GM23248 (cell line): Measurements from ENCODE around the gene GPATCH2. TPM values are rescaled to one million over a fixed set of nuclear protein-coding genes. Genes with fewer than 3 reads are reported as not detected.

Source experiments
- DNase-seq: peaks from one replicate; pipeline ENCODE4 v3.0.0-alpha.2; 2015
- H2AFZ ChIP-seq: fragments of 200-600 bp; sonication (generic); 2 replicates; pipeline ENCODE4 v1.6.1; 2016; ENCODE audit warnings: antibody characterized with exemption
- H3F3A ChIP-seq: fragments of 200-600 bp; sonication (generic); 2 replicates; pipeline ENCODE4 v1.6.1; 2016; ENCODE audit warnings: mild to moderate bottlenecking, antibody characterized with exemption, mixed run types; ENCODE audit not compliant: insufficient read depth
- H3K27ac ChIP-seq: fragments of 200-600 bp; sonication (generic); 2 replicates; pipeline ENCODE4 v1.5.1; 2016; ENCODE audit warnings: mild to moderate bottlenecking
- H3K27me3 ChIP-seq: fragments of 200-600 bp; sonication (generic); replicated peaks from 2 replicates; pipeline ENCODE4 v1.6.1; 2016; ENCODE audit warnings: mild to moderate bottlenecking; ENCODE audit not compliant: insufficient read depth
- H3K36me3 ChIP-seq: fragments of 200-600 bp; sonication (generic); 2 replicates; pipeline ENCODE4 v1.6.1; 2016; ENCODE audit warnings: low read depth, mild to moderate bottlenecking
- H3K4me1 ChIP-seq: fragments of 200-600 bp; sonication (generic); 2 replicates; pipeline ENCODE4 v1.6.1; 2016; ENCODE audit warnings: mild to moderate bottlenecking; ENCODE audit not compliant: insufficient read depth
- H3K4me2 ChIP-seq: fragments of 200-600 bp; sonication (generic); one replicate; pipeline ENCODE4 v1.6.1; 2016; ENCODE audit warnings: mild to moderate bottlenecking; ENCODE audit not compliant: unreplicated experiment
- H3K4me3 ChIP-seq: fragments of 200-600 bp; sonication (generic); 2 replicates; pipeline ENCODE4 v1.5.1; 2016; ENCODE audit warnings: mild to moderate bottlenecking
- H3K79me2 ChIP-seq: fragments of 200-600 bp; sonication (generic); 2 replicates; pipeline ENCODE4 v1.6.1; 2016; ENCODE audit warnings: mild to moderate bottlenecking; ENCODE audit not compliant: insufficient read depth
- H3K9ac ChIP-seq: fragments of 200-600 bp; sonication (generic); 2 replicates; pipeline ENCODE4 v1.6.1; 2016; ENCODE audit warnings: mild to moderate bottlenecking
- H3K9me2 ChIP-seq: fragments of 200-600 bp; sonication (generic); 2 replicates; pipeline ENCODE4 v1.6.1; 2016; ENCODE audit warnings: mixed run types, mild to moderate bottlenecking, moderate library complexity; ENCODE audit not compliant: insufficient read depth
- H3K9me3 ChIP-seq: fragments of 200-600 bp; sonication (generic); one replicate; pipeline ENCODE4 v1.6.1; 2017; ENCODE audit warnings: low read depth
- H4K20me1 ChIP-seq: fragments of 200-600 bp; sonication (generic); 2 replicates; pipeline ENCODE4 v1.6.0; 2016; ENCODE audit not compliant: insufficient read depth
- EZH2 ChIP-seq: fragments of 200-600 bp; sonication (generic); IDR thresholded peaks from 2 replicates; pipeline ENCODE4 v1.6.1; 2018; ENCODE audit warnings: antibody characterized with exemption, mild to moderate bottlenecking; ENCODE audit not compliant: insufficient read depth, poor library complexity, severe bottlenecking
- EZH2phosphoT487 ChIP-seq: fragments of 200-600 bp; sonication (generic); IDR thresholded peaks from 2 replicates; pipeline ENCODE4 v1.6.1; 2018; ENCODE audit warnings: antibody characterized with exemption, moderate library complexity, mild to moderate bottlenecking, low read depth; ENCODE audit not compliant: insufficient read depth
- WGBS, 2 experiments: methylation state at CpG; one replicate each; pipeline ENCODE4 v1.1.6; 2015 to 2017; ENCODE audit warnings: low lambda C conversion rate in 2 of 2, low coverage in 1 of 2; ENCODE audit errors: missing lambda C conversion rate in 2 of 2; 5-methylcytosine and 5-hydroxymethylcytosine counted together
- in situ Hi-C: fragments of 300-500 bp; cut with MboI; formaldehyde crosslinking; loops from 2 replicates; pipeline ENCODE4 v1.15.0; 2020
- polyA plus RNA-seq: library from polyadenylated mRNA; unstranded; fragments of >200 nt; fragmentation: Nextera tagmentation; extraction: Ambion mirVana; gene quantifications from 2 replicates; pipeline ENCODE4 v1.2.1, GENCODE V29; 2016
- total RNA-seq: library from RNA; depleted of rRNA; stranded (reverse); fragments of >200 nt; shearing (Covaris generic); gene quantifications from 2 replicates; pipeline ENCODE4 v1.2.3, GENCODE V29; 2014

GPATCH2 gene
- total and polyA plus RNA-seq, 2 experiments from 2014 or later = 6.3 to 8.2 TPM

GRCh38 chr1:217419194-217419551 lies 211.7 kb downstream of the GPATCH2 start:
- no peaks in the 10 kb centered on the region for H3F3A ChIP-seq
- H3K79me2 ChIP-seq = no peaks in the 10 kb centered on the region
- no peaks in the 10 kb centered on the region for H3K27me3 ChIP-seq
- H3K9me2 ChIP-seq = no peaks in the 10 kb centered on the region
- H3K9me3 ChIP-seq = no peaks in the 10 kb centered on the region
- H4K20me1 ChIP-seq = no peaks in the 10 kb centered on the region
- TF ChIP-seq EZH2phosphoT487 = no peak
- no peak for TF ChIP-seq EZH2
- no peak overlapping the region for H2AFZ ChIP-seq
- H3K9ac ChIP-seq = no peak overlapping the region
- in situ Hi-C loops = no loop called here
- H3K27ac ChIP-seq = no peak overlapping the region
- H3K4me1 ChIP-seq = no peaks in the 10 kb centered on the region
- no peak overlapping the region for H3K4me2 ChIP-seq
- no peaks in the 10 kb centered on the region for H3K36me3 ChIP-seq
- 32 to 36% methylated on average over 2 of the region's 2 CpGs for WGBS, 2 experiments
- DNase-seq = no peak
- H3K4me3 ChIP-seq = no peak overlapping the region

- Histone ChIP-seq H3K27me3 (no peaks in the 10 kb centered on the region), H3K4me1 (no peaks in the 10 kb centered on the region), H3K79me2 (no peaks in the 10 kb centered on the region), H3F3A (no peaks in the 10 kb centered on the region), H3K9ac (no peak overlapping the region), H3K4me3 (no peak overlapping the region), H3K36me3 (no peaks in the 10 kb centered on the region), H3K9me2 (no peaks in the 10 kb centered on the region), H4K20me1 (no peaks in the 10 kb centered on the region), H3K9me3 (no peaks in the 10 kb centered on the region), H2AFZ (no peak overlapping the region), H3K4me2 (no peak overlapping the region), H3K27ac (no peak overlapping the region)
- WGBS, 2 experiments = 69 to 73% methylated on average over 14 of the region's 14 CpGs
- no peak for DNase-seq
- in situ Hi-C loops = no loop called here
- TF ChIP-seq EZH2phosphoT487 = no peak
- no peak for TF ChIP-seq EZH2
These were observed 212.4 kb downstream of the GPATCH2 start for GRCh38 chr1:217418269-217419193.

- no peaks in the 10 kb centered on the region for H4K20me1 ChIP-seq
- no peak overlapping the region for H2AFZ ChIP-seq
- in situ Hi-C loops = no loop called here
- no peak overlapping the region for H3K4me3 ChIP-seq
- no peak overlapping the region for H3K4me2 ChIP-seq
- TF ChIP-seq EZH2 = no peak
- TF ChIP-seq EZH2phosphoT487 = no peak
- DNase-seq = no peak
- H3K9me3 ChIP-seq = no peaks in the 10 kb centered on the region
- H3F3A ChIP-seq = no peaks in the 10 kb centered on the region
- no peaks in the 10 kb centered on the region for H3K27me3 ChIP-seq
- WGBS, 2 experiments = 31 to 41% methylated on average over 3 of the region's 3 CpGs
- no peaks in the 10 kb centered on the region for H3K79me2 ChIP-seq
- H3K4me1 ChIP-seq = no peaks in the 10 kb centered on the region
- H3K9me2 ChIP-seq = no peaks in the 10 kb centered on the region
- no peak overlapping the region for H3K27ac ChIP-seq
- no peaks in the 10 kb centered on the region for H3K36me3 ChIP-seq
- H3K9ac ChIP-seq = no peak overlapping the region
These were observed 213.5 kb downstream of the GPATCH2 start for GRCh38 chr1:217417363-217417762.

DNA sequence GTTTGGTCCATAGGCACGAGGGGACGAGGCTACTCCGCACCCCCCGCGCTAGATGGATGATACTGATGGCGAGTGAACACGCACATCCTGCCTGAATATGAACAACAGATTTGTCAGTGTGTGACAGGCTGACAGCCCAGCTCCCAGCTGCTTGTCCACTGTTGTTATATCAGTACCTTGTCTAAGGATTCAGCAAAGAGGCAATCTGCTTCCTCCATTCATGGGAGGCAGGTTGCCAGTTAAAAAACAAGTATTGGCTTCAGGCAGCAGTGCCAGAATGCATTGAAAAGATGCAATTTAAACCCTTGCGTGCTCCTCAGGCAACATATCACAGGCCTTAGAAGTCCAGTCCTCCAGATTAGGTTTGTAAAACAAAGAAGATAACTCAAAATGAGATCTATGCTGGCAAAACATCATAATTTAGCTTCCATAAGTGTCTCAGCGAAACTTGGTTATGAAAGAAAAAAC lies 223.3 kb downstream of the GPATCH2 start:
- no peak overlapping the region for H3K4me3 ChIP-seq
- H2AFZ ChIP-seq = peak overlapping the region; percentile 67
- no peaks in the 10 kb centered on the region for H3F3A ChIP-seq
- H3K27me3 ChIP-seq = no peaks in the 10 kb centered on the region
- H4K20me1 ChIP-seq = no peaks in the 10 kb centered on the region
- TF ChIP-seq EZH2phosphoT487 (no peak), EZH2 (no peak)
- no peak overlapping the region for H3K4me2 ChIP-seq
- no peak for DNase-seq
- no peak overlapping the region for H3K9ac ChIP-seq
- H3K36me3 ChIP-seq = no peaks in the 10 kb centered on the region
- no peak overlapping the region for H3K27ac ChIP-seq
- no peaks in the 10 kb centered on the region for H3K9me3 ChIP-seq
- H3K79me2 ChIP-seq = no peaks in the 10 kb centered on the region
- no peaks in the 10 kb centered on the region for H3K4me1 ChIP-seq
- 50 to 53% methylated on average over 9 of the region's 9 CpGs for WGBS, 2 experiments
- no peaks in the 10 kb centered on the region for H3K9me2 ChIP-seq
- in situ Hi-C loops = no loop called here
